NCI-H1048 (cell line): ENCODE measurements around the gene ZNF219.
A peak's percentile ranks its signal among the peaks of the same experiment; 100 is the strongest.

ENCODE experiments used
- DNase-seq: peaks from one replicate; lab custom pipeline; 2025; lab: John Stamatoyannopoulos, UW

The ZNF219 gene

DNA sequence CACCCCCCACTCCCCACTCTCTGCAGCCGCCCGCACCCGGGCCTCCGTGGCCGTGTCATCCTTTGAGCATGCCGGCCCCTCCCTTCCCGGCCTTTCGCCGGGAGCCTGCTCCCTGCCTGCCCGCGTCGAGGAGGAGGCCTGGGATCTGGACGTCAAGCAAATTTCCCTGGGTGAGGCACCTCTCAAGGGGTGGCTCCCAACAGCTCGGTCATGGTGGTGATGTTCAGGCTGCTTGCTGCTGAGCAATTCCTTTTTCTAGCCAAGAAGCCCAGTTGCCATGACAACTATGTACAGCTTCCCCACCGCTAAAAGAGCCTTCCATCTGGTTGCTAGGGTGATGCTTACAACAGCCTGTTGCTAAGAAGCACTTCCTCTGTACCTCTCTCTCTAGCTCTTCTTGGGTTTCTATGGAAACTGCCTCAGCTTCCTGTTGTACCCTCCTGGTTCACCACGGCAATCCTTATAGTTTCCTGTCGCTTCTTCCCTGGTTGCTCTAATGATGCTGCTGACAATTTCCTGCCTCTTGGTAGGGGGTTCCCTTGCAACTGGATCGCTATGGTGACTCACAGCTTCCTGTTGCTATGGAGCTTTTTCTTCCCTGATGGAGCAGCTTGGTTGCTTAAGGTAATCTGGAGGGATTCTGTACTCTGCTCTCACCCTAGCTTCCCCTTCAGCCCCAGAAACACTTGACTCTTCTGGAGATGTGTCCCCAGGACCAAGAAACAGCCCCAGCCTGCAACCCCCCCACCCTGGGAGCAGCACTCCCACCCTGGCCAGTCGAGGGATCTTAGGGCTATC is 11.0 kb downstream of the ZNF219 start:
- DNase-seq, result no peak

DNA sequence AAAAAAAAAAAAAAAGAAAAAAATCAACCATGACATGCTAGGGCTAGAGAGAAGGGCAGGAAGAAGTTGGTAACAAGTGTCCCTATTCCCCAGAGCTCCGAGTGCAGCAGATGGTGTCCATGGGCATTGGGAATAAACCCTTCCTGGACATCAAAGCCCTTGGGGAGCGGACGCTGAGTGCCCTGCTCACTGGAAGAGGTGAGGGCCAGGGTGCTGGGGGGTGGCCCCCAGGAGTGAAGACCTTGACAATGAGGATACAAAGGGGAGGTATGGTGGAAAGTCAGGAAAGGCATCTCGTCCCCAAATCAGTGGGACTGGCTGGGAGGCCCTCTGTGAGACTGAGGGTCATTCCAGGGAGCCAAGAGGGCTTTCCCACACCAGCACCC is 11.6 kb downstream of the ZNF219 start:
- no peak for DNase-seq

DNA sequence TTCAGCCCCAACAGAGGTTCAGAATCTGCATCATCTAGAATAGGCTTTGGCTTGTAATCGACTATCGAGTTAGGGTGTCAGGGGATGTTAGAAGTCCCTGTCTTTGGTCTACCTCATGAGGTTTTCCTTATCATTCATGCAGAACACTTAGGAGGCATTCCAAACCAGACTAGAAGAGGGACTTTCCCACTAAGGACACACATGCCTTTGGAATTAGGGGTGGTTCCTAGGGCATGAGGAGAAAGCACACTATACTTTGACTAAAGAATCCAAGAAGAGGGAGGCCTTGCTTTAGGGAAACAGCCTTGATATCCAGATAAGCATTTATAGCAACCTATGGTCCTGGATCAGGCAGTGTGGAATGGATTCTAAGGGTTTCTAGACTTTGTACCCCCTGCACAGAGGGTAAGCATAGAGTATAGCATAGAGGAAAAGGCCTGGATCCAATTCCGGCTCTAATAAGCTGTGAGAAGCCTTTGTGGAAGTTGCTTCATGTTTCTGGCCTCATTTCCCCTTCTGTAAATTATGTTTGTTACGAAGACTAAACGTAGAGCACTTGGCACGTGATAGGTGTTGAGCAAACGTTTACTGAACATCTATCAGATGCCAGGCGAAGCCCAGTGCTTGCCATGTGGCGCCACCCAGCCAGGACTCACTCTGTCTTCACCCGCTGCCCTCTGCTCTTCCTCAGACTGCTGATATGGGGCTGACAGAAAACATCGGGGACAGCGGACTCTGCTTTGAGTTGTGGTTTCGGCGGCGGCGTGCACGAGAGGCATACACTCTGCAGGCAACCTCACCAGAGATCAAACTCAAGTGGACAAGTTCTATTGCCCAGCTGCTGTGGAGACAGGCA is 13.2 kb downstream of the ZNF219 start:
- DNase-seq, result no peak

DNA sequence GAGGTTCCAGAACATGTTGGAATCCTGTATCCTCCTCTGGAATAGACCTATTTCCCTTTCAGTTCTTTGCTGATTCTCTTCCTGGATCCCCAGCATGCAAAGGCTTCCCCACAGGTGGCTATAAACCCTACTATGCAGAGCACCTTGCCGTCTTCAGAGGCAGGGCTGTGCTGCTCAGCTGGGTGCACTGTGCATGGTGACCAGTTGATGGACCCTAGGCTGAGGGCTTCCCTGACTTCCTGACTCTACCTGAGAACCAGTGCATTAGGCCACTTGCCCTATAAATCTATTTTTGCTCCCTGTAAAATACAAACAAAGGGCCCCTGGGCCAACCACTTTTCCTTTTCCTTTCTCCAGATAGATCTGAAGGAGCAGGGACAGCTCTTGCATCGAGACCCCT is 14.1 kb downstream of the ZNF219 start:
- DNase-seq, result no peak

DNA sequence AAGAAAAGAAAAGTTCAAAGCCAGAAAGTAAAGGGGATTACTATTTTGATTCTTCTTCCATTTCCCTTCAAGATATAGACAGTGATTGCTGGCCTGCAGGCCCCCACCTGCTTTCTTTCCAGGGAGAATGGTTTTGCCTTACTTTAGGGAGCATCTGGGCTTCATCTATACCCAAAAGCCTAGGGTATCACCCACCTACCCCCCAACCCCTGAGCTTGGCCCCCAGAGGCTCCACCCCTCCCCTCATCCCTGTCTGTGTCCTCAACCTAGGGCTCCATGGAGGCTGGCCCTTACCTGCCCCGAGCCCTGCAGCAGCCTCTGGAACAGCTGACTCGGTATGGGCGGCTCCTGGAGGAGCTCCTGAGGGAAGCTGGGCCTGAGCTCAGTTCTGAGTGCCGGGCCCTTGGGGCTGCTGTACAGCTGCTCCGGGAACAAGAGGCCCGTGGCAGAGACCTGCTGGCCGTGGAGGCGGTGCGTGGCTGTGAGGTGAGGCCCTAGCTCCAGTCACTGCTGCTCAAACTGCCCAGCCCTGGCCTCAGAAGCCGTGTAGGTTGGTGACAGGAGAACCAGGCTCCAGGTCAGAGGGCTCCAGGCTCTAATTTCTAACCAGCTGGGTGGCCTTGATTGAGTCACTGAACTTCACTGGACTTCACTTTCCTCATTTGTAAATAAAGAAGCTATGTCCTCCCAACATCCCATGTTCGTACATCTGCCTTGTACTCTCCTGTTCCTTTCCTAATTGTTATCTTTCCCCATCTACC is 14.7 kb downstream of the ZNF219 start:
- no peak for DNase-seq

DNA sequence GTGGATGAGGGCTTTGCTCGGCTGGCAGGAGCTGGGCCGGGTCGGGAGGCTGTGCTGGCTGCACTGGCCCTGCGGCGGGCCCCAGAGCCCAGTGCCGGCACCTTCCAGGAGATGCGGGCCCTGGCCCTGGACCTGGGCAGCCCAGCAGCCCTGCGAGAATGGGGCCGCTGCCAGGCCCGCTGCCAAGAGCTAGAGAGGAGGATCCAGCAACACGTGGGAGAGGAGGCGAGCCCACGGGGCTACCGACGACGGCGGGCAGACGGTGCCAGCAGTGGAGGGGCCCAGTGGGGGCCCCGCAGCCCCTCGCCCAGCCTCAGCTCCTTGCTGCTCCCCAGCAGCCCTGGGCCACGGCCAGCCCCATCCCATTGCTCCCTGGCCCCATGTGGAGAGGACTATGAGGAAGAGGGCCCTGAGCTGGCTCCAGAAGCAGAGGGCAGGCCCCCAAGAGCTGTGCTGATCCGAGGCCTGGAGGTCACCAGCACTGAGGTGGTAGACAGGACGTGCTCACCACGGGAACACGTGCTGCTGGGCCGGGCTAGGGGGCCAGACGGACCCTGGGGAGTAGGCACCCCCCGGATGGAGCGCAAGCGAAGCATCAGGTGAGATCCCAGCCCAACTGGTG is 16.8 kb downstream of the ZNF219 start:
- no peak for DNase-seq

DNA sequence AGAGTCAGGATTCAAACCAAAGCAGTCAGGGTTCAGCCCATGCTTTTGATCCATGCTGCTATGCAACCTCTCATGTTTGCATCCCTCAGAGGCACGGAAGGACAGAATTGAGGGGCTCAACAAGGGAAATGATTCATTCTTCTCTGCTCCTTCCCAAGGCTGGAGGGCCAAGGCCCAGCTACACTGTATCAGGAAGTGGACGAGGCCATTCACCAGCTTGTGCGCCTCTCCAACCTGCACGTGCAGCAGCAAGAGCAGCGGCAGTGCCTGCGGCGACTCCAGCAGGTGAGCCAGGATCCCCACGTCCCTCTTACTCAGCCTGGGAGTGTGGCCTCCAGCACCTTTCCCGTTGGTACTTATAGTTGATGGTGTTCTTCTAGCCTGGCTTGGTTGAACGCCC is 19.7 kb downstream of the ZNF219 start:
- DNase-seq, result no peak

DNA sequence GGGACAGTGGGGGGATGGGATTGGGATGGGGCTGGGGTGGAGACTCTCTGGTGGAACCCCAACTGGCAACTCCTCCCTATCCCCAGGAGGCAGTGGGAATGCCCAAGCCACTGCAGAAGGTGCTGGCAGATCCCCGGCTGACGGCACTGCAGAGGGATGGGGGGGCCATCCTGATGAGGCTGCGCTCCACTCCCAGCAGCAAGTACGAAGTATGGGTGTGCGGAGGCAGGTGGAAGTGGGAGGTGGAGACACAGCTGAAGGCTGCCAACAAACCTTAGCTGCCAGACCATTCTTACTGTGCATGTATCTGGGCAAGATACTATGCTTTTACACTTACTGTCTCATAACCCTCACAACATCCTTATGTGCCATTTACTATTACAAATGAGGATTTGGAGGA is 20.2 kb downstream of the ZNF219 start:
- DNase-seq, result no peak

DNA sequence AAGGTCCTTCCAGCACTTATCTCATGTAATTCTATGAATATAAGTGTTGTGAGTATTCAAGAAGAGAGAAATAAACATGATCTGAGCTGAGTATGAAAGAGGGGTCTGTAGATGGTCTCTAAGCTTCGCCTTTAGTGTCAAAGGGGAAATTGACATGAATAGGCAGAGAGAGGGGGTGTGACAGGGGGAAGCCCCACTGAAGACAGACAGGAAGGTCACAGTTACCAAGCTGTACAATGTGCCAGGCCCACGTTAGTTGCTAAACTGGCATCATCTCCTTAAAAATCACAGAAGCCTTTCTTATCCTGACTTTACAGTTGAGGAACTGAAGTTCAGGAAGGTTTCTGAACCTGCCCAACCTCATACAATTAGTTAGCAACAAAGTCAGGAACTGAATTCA is 20.8 kb downstream of the ZNF219 start:
- DNase-seq, result no peak

DNA sequence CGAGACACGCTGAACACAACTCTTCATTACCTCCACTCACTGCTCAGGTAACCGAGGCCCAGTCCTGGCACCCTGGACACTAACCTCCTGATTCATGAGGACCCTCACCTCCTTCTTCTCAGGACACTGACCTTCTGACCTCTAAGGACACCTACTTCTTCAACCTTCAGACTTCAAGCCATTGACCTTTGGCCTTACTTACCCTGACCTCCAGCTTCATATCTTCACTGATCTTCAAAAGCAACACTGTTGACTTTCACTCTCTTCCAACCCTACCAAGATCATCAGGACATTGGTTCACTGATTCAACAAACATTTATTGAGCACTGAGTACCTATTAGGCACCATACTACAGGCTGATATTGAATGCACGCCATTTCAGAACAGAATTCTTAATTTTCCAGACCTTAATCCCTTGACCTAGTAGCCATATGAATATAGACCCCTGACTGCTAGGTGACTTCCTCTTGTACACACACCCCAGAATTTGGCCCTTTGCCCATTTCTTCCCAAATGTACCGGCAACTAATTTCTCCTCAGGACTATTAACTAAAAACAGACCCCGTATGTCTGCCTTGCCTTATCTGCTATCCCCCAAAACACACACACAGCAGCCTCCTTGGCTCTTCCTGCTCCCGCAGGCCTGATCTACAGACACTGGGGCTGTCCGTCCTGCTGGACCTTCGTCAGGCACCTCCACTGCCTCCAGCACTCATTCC is 22.6 kb downstream of the ZNF219 start:
- no peak for DNase-seq

DNA sequence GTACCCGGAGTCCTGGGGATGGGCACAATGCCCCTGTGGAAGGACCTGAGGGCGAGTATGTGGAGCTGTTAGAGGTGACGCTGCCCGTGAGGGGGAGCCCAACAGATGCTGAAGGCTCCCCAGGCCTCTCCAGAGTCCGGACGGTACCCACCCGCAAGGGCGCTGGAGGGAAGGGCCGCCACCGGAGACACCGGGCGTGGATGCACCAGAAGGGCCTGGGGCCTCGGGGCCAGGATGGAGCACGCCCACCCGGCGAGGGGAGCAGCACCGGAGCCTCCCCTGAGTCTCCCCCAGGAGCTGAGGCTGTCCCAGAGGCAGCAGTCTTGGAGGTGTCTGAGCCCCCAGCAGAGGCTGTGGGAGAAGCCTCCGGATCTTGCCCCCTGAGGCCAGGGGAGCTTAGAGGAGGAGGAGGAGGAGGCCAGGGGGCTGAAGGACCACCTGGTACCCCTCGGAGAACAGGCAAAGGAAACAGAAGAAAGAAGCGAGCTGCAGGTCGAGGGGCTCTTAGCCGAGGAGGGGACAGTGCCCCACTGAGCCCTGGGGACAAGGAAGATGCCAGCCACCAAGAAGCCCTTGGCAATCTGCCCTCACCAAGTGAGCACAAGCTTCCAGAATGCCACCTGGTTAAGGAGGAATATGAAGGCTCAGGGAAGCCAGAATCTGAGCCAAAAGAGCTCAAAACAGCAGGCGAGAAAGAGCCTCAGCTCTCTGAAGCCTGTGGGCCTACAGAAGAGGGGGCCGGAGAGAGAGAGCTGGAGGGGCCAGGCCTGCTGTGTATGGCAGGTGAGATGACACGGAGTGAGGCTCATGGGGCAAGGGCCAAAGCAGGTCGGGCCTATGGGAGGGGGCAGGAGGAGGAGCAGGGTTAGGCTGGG is 23.8 kb downstream of the ZNF219 start:
- DNase-seq, result no peak

DNA sequence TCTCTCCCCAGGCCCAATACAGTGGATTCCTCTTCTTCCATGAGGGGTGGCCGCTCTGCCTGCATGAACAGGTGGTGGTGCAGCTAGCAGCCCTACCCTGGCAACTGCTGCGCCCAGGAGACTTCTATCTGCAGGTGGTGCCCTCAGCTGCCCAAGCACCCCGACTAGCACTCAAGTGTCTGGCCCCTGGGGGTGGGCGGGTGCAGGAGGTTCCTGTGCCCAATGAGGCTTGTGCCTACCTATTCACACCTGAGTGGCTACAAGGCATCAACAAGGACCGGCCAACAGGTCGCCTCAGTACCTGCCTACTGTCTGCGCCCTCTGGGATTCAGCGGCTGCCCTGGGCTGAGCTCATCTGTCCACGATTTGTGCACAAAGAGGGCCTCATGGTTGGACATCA is 24.5 kb downstream of the ZNF219 start:
- no peak for DNase-seq

DNA sequence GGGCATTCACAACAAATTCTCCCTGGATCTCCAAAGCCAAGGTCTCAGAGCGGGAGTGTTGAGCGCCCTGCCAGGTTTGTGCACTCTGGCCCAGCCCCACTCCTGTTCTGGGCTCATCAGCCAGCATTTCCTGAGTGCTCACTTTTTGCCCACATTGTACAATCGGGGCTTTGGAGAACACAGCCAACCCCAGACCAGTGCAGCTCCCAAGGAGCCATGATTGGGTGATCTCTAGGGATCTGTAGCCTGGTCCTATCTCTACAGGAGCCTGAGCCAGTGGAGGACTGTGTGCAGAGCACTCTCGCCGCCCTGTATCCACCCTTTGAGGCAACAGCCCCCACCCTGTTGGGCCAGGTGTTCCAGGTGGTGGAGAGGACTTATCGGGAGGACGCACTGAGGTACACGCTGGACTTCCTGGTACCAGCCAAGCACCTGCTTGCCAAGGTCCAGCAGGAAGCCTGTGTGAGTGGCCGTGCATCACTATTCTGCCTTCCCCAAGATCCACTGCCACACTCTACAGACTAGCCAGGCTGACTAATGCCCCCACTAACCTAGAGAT is 25.6 kb downstream of the ZNF219 start:
- no peak for DNase-seq

DNA sequence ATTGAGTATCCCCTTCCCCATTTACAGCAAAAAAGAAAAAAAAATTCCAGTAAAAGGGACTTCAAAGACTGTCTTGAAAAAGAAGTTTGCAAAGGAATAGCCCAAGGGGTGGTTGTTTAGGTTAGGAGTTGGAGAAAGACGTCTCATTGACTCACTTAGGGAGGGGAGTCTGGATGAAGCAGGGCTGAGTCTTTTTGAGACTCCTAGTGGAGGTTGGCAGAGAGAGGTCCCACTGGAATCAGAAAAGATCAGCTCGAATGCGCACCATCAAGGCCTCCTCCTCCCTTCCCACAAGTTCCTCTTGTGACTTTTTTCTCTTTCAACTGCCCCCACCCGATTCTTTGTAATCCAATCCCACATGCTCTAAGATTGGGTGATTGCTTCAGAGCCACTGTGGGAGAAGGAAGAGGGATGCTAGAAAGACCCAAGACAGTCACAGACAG is 26.4 kb downstream of the ZNF219 start:
- no peak for DNase-seq

DNA sequence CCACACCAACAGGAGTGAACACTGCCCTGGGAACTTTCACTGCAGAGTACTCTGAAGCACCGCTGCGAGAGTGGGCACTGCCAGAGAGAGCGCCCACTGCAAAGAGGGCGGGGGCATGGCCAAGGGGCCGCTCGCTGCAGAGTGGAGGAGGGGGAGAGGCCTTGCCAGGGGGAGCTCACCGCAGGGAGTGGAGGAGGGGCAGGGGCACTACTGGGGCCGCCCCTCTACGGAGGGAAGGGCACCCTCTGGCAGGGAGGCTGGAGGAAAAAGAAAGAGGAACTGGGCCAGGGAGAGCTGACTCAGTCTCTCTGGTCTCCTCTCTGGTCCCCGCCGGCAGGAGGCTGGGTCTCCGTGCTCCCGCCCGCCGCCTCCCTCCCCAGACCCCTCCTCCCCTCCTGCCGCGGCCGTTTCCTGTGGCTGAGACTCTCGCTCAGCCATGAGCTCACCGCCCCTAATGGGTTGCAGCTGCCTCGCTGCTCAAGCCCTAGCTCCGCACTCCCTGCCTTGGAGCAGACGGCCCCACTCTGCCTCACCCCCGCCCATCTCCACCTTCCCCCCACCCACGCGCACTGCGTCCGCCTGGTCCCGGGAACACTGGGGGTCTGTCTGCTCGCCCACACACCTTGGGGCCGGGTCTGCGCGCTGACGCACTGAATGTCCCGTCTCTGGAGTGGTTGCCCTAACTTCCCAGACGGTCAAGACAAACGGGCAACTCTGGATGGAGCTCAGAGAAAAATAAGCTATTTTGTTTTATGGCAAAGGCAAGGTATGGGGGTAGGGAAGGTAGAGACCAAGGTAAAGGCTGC is 27.0 kb downstream of the ZNF219 start:
- peak; percentile 16 for DNase-seq

DNA sequence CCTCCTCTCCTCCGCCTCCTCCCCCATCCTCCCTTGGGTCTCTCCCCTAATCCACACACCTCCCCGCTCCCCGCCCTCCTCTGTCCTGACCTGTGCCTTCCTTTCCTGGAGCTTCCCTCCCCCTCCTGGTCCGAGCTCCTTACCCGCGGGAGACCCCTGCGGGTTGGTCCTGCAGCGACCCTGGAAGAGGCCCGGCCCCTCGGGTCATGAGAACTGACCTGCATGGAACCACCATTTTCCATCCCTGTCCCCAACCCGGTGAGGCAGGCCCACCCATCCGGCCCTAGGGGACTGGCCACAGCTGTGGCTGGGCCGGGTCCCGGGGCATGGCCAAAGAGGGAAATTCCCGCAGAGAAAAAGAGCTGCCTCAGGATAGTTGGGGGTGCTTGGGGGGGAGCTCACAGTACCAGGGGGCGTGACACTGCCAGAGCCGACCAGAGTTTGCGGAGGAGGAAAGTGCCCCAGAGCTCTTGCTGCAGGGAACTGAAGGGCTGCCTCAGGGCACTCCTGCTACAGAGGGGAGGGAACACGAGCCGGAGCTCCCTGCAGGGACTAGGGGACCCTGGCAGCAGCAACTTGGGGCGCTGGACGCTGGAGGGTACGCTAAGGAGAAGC is 27.7 kb downstream of the ZNF219 start:
- no peak for DNase-seq

DNA sequence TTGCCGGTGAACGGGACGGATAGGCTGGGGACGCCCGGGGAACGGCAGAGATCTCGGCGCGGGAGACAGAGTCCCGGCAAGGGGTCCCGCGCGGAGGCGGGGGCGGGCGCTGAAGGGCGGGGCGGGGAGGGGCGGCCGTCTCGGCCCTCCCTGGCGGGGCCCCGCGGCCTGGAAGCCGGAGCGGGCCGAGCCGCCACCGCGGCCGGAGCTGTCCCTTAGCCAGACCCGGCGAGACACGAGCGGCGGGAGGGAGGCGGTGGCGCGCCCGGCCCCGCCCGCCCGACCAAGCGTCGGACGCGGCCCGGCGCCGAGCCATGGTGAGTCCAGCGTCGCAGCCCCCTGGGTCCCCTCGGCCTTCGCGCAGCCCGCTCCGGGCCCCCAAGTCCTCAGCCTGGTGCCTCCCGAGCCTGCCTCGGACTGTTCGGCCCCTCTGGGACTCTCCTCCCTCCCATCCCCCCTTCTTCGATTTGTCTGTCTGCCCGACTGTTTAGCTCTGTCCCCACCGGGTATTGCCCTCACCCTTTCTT is 28.3 kb downstream of the ZNF219 start, which contains the start of gene ARHGEF40:
ARHGEF40 (plus strand) TSS at position 222 of the 527 bp plus-strand sequence; CDS start at position 315, 93 bp downstream.
- DNase-seq, result no peak

DNA sequence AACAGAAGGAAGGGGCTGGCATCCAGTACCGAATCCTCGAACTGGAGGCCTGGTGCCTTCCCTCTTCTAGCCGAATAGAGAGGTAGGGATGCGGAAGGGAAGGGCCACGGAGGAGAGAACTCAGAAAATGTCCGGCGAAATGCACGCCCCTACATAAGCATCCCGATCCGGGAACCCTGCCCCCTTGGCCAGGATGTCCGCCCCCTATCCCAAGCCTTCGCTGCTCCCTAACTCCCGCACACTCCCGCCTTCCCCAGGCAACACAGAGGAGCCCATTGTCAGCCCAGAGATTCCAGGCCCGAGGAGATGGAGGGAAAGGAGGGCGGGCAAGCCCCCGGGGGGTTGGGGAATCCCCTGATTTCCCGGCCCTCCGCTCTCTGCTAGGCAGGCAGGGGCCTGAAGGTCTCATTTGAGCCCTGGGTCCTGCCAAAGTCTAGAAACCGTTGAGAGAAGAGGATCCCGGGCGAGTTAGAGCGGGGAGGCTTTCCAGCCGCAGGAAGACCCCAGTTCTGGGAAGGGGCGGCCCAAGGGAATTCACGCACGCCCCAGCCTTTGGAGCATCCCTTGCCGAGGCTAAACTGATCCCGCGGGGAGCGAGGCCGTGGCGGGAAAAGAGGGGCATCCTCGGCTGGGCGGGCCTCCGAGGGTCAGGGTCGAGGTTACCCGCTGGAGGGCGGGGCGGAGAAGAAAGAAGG is 28.9 kb downstream of the ZNF219 start:
- no peak for DNase-seq
